HG03565 (cell line): ENCODE measurements around the gene KIAA0319L.

Source experiments
- ATAC-seq: cut with Tn5 transposase; IDR thresholded peaks from one replicate; pipeline ENCODE4 v1.9.1; 2021; ENCODE audit warnings: mild to moderate bottlenecking, moderate library complexity; ENCODE audit not compliant: unreplicated experiment

The KIAA0319L gene

DNA sequence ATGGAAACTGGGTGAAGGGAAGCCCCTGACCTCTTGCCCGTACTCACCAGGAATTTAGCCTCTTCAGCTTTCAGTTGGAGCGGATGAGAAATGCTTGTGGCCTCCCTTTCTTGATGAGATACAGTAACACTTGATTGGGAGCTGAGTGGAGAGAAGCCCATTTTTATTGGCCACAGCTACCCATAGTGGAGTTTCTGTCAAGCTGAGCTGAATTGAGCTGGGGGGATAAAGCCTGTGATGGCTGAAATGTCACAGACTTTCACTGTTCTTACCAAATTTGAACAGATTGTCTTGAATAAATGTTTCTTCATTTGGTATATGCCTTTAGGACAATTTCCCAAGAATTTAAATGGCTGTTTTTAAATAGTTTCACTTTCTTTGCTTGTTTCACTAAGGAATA is 162.8 kb downstream of the KIAA0319L start:
- ATAC-seq = no peak

DNA sequence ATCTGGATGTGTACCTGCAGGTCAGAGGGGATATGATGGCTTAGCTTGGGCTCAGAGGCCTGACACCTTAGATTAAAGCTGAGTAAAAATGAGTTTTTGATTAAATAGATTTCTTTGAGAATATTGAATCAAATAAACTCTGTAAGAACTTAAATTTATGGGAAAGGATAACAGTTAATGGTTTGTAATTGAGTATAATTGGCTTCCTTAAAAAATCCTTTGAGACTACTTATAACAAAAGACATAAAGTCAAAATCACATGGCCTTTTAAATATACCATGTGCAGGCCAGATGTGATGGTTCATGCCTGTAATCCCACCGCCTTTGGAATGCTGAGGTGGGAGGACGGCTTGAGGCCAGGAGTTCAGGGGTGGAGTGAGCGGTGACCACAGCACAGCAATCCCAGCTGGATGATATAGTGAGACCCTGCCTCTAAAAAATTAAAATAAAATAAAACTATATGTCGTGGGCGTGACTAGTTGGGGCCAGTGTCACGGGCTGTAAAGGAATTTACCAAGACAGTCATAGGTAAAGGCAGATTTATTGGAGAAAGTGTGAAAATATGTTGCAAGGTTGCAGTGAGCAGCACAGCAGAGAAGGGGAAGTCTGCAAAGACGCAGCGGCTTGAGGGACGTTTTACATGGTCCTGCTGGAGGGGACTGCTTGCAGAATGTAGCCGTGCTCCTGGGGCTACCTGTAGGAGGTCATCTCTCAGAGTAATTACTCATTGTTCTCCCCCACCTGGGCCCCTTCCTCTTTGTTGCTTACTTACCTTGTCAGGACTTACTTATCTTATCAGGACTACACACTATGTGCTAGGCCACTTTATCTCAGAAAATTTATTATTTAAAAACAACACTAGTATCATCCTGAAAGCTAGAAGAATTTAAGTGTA is 166.4 kb downstream of the KIAA0319L start:
- ATAC-seq = no peak

DNA sequence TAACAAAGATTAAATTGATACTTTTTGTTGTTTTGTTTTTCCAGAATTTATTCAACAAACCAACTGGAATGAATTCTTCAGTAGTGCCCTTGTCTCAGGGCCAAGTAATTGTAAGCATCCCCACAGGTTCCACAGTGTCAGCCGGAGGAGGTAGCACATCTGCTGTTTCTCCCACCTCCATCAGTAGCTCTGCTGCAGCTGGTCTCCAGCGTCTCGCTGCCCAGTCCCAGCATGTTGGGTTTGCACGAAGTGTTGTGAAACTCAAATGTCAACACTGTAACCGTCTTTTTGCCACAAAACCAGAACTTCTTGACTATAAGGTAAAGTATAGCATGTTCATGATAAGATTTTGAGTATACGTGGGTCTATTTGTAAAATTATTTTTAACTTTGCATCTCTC is 170.2 kb downstream of the KIAA0319L start:
- ATAC-seq = no peak

DNA sequence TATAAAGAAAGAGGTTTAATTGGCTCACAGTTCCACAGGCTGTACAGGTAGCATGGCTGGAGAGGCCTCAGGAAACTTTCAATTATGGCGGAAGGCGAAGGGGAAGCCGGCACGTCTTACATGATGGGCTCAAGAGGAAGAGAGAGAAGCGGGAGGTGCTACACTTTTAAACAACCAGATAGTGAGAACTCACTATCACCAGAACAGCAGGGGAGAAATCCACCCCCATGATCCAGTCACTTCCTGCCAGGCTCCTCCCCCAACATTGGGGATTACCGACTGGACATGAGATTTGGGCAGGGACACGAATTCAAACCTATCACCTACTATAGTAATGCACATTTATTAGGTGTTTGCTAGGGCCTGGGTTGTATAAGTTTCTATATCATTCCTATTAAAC is 170.9 kb downstream of the KIAA0319L start:
- no peak for ATAC-seq
